GM06990 (cell line): Measurements from ENCODE around the gene DACH1.

Experiments
- DNase-seq: peaks from one replicate; pipeline ENCODE4 v3.0.0-alpha.2; 2011; ENCODE audit not compliant: insufficient read length; ENCODE audit errors: extremely low read depth
- H3K27me3 ChIP-seq: replicated peaks from 2 replicates; pipeline ENCODE4 v1.6.0; 2011; ENCODE audit warnings: low read length; ENCODE audit not compliant: control insufficient read depth, insufficient read depth
- H3K36me3 ChIP-seq: 2 replicates; pipeline ENCODE4 v1.5.1; 2011; ENCODE audit warnings: low read length; ENCODE audit not compliant: control insufficient read depth, insufficient read depth
- H3K4me3 ChIP-seq: replicated peaks from 2 replicates; pipeline ENCODE4 v1.5.1; 2011; ENCODE audit warnings: low read depth, mild to moderate bottlenecking, control low read depth, low read length
- CTCF ChIP-seq: IDR thresholded peaks from 2 replicates; pipeline ENCODE4 v1.5.1; 2011; ENCODE audit warnings: low read length, control low read depth, mild to moderate bottlenecking, inconsistent platforms; ENCODE audit not compliant: insufficient read depth, poor library complexity, severe bottlenecking

DACH1 gene

GRCh38 chr13:71877256-71877653 is 10.3 kb upstream of the DACH1 start:
- no peak for TF ChIP-seq CTCF
- Histone ChIP-seq H3K4me3 (no peak overlapping the region), H3K27me3 (no peaks in the 10 kb centered on the region), H3K36me3 (no peaks in the 10 kb centered on the region)
- DNase-seq, result no peak

DNA sequence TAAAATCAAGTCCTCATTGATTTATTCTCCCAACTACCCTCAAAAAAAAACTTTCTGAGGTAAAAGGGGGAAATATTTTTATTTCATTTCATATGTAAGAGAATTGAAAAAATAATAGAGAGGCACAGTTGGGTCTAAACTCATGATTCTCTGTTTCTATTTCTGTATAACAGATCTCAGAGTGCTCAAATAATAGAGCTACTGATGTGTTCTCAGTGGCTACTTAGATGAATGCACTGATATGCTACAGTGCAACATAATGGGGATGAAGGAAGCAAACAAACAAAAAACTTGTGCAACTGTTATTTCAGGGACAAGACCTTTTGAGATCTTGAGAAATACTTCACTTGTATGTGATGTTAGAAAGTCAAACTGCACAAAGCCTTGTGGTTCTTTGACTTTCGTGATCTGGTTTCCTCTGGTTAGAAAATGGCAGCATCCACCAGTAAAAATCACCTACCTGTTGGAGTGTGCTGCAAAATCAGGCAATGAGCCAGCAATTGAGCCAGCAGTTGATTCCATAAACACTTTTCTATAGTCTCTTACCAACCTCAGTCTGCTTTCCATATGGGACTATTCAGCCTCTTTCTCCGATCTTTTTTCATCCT is 9.7 kb upstream of the DACH1 start:
- no peak overlapping the region for H3K4me3 ChIP-seq
- no peaks in the 10 kb centered on the region for H3K36me3 ChIP-seq
- DNase-seq, result no peak
- H3K27me3 ChIP-seq, result no peaks in the 10 kb centered on the region
- TF ChIP-seq CTCF, result no peak

DNA sequence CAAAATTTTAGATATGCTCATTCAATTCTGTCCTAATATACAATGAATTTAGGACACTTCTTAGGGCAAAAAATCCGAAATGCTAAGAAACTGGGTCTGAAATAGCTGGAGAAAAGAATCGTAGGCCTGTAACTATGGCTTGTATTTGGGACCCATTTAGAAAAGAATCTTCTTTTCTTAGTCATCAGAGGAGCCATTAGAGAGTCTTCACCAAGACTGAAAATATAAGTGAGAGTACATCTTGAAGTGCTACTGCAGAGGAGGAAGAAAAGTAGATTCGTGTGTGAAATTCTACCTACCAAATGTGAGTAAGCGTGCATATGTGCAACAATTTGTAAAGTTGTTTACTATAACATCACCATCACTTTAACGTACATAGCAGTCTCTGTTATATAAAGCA is 8.8 kb upstream of the DACH1 start:
- no peak for TF ChIP-seq CTCF
- DNase-seq, result no peak
- H3K4me3 ChIP-seq, result no peak overlapping the region
- no peaks in the 10 kb centered on the region for H3K27me3 ChIP-seq
- no peaks in the 10 kb centered on the region for H3K36me3 ChIP-seq

DNA sequence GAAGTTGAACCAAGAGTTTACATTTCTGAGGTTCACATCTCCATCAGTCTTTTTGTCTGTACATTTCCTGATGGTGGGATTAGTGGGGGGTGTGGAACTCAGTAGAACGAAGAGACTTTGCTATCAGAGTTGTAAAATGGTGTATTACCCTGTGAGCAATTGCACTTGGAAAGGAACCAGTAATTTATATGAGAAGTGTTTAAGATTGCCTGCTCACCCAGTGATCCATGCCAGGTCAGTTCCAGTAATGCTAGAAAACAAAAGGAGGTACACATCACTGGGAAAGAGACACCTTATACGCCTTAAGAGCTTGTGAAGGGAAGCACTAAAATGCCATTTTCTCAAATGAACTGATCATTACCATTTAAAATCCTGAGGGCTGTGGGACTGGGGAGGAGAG is 7.5 kb upstream of the DACH1 start:
- H3K27me3 ChIP-seq, result no peaks in the 10 kb centered on the region
- TF ChIP-seq CTCF, result no peak

DNA sequence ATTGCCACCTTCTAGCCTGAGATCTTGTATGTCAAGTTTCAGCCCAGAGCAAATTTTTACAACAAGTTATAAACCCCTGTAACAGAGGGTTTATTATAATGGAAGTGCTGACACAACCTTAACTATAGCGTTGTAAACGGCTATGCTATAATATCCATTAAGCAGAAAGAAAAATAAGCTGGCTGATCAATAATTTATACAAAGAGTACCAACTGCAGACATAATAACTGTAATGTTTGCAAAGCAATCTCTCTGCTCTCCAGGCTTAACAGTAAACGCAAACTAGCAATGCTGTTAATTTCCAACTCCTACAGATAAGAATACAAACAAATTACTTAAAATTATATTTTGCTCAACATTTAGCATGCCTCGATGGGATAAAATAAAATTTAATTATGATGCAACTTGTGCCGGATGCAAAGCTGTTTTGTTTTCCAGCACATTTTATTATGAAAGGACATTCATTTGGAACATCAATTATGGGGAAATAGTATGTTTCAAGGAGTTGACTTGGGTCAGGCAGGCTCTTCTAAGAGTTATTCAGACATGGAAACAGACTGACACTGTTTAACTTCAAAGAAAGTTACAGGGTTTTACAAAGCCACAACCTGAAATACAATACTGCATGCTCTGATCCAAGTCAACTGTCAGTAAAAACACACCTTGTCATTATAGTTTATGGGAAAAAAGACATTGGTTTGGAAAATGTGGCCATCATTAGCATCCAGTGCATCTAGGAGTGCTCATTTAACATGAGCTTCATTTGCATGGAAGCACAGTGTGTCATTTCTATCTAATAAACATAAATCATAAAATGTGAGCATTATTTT is 6.6 kb upstream of the DACH1 start:
- TF ChIP-seq CTCF, result no peak
- DNase-seq, result no peak
- Histone ChIP-seq H3K4me3 (no peak overlapping the region), H3K36me3 (no peaks in the 10 kb centered on the region), H3K27me3 (no peaks in the 10 kb centered on the region)

More for the DNA sequence above, 7.5 kb upstream of the DACH1 start:
- H3K4me3 ChIP-seq, result no peak overlapping the region
- H3K36me3 ChIP-seq, result no peaks in the 10 kb centered on the region
- no peak for DNase-seq
